ENCODE data around the gene BMP10.

Gene BMP10

DNA sequence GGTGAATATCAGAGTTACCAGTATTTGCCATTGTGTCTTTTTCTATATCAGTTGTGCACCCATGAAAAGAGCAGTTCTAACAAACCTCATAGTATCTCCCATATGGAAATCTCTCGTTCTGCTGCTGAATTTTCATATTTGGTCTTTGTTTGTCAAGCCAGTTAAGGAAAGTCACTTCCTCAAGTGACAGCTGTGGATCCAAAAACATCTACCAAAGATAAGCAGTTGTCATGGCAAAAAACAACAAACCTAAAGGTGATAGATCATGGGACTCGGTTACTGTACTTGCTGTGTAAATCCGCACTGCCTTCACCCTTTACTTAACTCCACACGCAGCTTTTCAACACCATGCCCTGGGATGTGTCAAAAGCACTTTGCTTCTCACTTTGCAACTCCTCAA is 17.3 kb downstream of the BMP10 start:
- Histone ChIP-seq H3K27me3 (ENCODE audit: insufficient read depth, poor library complexity, severe bottlenecking) (no peaks in the 10 kb centered on the region), H3K27ac (replicated peaks) (no peak overlapping the region), H3K4me3 (replicated peaks; ENCODE audit: insufficient read depth, low read length) (no peak overlapping the region)
- TF ChIP-seq, protein P1, sequence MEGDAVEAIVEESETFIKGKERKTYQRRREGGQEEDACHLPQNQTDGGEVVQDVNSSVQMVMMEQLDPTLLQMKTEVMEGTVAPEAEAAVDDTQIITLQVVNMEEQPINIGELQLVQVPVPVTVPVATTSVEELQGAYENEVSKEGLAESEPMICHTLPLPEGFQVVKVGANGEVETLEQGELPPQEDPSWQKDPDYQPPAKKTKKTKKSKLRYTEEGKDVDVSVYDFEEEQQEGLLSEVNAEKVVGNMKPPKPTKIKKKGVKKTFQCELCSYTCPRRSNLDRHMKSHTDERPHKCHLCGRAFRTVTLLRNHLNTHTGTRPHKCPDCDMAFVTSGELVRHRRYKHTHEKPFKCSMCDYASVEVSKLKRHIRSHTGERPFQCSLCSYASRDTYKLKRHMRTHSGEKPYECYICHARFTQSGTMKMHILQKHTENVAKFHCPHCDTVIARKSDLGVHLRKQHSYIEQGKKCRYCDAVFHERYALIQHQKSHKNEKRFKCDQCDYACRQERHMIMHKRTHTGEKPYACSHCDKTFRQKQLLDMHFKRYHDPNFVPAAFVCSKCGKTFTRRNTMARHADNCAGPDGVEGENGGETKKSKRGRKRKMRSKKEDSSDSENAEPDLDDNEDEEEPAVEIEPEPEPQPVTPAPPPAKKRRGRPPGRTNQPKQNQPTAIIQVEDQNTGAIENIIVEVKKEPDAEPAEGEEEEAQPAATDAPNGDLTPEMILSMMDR (IDR thresholded peaks at IDR 0.05; ENCODE audit: insufficient read depth, low read length), result no peak
- TF ChIP-seq POLR2AphosphoS5 (IDR thresholded peaks at IDR 0.05; ENCODE audit: low read depth) (no peak), GABPA (IDR thresholded peaks at IDR 0.05; ENCODE audit: low read depth) (no peak), SPI1 (IDR thresholded peaks at IDR 0.05; ENCODE audit: borderline replicate concordance, low read depth) (no peak)
- TF ChIP-seq, protein P2, sequence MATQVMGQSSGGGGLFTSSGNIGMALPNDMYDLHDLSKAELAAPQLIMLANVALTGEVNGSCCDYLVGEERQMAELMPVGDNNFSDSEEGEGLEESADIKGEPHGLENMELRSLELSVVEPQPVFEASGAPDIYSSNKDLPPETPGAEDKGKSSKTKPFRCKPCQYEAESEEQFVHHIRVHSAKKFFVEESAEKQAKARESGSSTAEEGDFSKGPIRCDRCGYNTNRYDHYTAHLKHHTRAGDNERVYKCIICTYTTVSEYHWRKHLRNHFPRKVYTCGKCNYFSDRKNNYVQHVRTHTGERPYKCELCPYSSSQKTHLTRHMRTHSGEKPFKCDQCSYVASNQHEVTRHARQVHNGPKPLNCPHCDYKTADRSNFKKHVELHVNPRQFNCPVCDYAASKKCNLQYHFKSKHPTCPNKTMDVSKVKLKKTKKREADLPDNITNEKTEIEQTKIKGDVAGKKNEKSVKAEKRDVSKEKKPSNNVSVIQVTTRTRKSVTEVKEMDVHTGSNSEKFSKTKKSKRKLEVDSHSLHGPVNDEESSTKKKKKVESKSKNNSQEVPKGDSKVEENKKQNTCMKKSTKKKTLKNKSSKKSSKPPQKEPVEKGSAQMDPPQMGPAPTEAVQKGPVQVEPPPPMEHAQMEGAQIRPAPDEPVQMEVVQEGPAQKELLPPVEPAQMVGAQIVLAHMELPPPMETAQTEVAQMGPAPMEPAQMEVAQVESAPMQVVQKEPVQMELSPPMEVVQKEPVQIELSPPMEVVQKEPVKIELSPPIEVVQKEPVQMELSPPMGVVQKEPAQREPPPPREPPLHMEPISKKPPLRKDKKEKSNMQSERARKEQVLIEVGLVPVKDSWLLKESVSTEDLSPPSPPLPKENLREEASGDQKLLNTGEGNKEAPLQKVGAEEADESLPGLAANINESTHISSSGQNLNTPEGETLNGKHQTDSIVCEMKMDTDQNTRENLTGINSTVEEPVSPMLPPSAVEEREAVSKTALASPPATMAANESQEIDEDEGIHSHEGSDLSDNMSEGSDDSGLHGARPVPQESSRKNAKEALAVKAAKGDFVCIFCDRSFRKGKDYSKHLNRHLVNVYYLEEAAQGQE (IDR thresholded peaks at IDR 0.05; ENCODE audit: insufficient replicate concordance, low read depth), result no peak
- DNase-seq (ENCODE audit: low read depth in 1 of 2, low spot score in 1 of 2), result no peak

DNA sequence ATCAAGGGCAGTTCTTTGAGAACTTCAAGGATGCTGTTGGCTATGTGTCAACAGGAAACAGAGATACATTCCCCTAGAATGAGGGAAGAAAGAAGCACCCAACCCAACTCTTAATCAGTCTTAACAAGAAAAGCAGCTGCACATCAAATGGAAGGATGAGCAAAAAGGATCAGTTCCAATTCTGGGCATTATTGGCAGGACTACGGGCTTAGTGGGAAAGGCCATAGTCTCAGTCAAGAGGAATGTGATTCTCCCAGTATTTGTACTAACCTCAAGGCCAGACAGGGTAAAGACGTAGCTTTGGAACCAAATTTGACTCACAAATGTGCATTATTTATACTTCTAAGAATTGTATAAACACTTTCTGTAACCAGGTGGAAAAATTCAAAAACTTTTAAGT is 18.2 kb downstream of the BMP10 start:
- H3K27ac ChIP-seq (replicated peaks), result no peak overlapping the region
- DNase-seq (ENCODE audit: low read depth in 1 of 2, low spot score in 1 of 2), result no peak
- TF ChIP-seq, protein P2 (IDR thresholded peaks at IDR 0.05; ENCODE audit: insufficient replicate concordance, low read depth), result no peak
- TF ChIP-seq POLR2AphosphoS5 (IDR thresholded peaks at IDR 0.05; ENCODE audit: low read depth), result no peak
- TF ChIP-seq, protein P1 (IDR thresholded peaks at IDR 0.05; ENCODE audit: insufficient read depth, low read length), result no peak
- TF ChIP-seq SPI1 (IDR thresholded peaks at IDR 0.05; ENCODE audit: borderline replicate concordance, low read depth), result no peak
- no peaks in the 10 kb centered on the region for H3K27me3 ChIP-seq (ENCODE audit: insufficient read depth, poor library complexity, severe bottlenecking)
- H3K4me3 ChIP-seq (replicated peaks; ENCODE audit: insufficient read depth, low read length), result no peak overlapping the region

DNA sequence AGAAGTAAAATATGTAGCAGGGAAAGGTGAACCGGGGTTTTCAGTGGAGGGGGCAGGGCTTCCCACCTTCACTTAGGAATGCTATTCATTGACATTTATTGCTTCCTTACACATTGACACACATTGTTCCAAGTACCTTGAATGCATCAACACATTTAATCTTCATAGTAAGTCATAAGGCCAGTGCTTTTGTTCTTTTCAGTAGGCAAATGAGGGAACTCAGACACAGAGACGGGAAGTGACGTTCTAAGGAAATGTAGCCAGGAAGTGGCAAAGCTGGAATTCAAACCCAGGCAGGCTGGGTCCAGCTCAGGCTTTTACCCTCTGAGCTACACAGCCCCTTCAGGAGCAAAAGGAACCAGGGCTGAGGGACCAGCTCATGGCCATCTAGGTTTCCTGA is 20.7 kb downstream of the BMP10 start:
- Histone ChIP-seq H3K27me3 (ENCODE audit: insufficient read depth, poor library complexity, severe bottlenecking) (no peaks in the 10 kb centered on the region), H3K27ac (replicated peaks) (no peak overlapping the region), H3K4me3 (replicated peaks; ENCODE audit: insufficient read depth, low read length) (no peak overlapping the region)
- DNase-seq (ENCODE audit: low read depth in 1 of 2, low spot score in 1 of 2), result no peak
- TF ChIP-seq GABPA (IDR thresholded peaks at IDR 0.05; ENCODE audit: low read depth) (no peak), SPI1 (IDR thresholded peaks at IDR 0.05; ENCODE audit: borderline replicate concordance, low read depth) (no peak), POLR2AphosphoS5 (IDR thresholded peaks at IDR 0.05; ENCODE audit: low read depth) (no peak)
- TF ChIP-seq, protein P1 (IDR thresholded peaks at IDR 0.05; ENCODE audit: insufficient read depth, low read length), result no peak
- TF ChIP-seq, protein P2 (IDR thresholded peaks at IDR 0.05; ENCODE audit: insufficient replicate concordance, low read depth), result no peak

Measured in HL-60 (cell line).